ENCODE results near the gene EYS.

Gene EYS

DNA sequence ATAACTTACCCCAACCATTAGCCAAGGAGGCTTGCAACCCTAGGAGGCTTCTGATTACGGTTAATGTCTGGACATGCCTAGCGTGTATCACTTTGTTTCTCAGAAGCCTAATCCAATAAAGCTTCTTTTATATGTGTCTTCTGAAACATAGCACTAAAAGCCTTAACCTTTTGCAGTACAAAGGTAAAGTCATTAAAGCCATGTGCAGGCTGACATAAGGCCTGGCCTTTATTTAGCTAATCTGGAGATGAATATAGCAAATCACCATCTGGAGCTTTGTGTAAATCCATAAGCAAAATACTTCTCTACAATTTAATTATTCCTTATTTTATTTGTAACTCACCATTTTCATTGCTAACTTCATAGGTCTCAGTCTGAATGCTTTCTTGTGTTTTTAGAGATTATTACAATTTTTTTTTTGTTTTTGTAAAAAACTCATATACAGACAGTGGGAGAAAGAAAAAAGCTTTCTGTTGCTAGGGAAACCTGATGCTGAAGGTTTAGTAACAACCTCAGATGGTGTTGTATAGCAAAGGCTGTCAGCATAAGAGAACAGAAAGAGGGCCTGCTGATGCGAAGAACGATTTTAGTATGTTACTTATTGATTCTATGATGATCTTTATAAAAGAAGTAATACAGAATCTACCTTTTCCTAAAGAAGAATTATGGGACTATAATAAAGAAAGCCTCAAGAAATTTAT is at the start of gene EYS:
Gene EYS, minus strand, starts transcription at position 101 of the 701 bp plus-strand sequence. CDS start 211,816 bp downstream, outside the sequence.
- no peak for DNase-seq

DNA sequence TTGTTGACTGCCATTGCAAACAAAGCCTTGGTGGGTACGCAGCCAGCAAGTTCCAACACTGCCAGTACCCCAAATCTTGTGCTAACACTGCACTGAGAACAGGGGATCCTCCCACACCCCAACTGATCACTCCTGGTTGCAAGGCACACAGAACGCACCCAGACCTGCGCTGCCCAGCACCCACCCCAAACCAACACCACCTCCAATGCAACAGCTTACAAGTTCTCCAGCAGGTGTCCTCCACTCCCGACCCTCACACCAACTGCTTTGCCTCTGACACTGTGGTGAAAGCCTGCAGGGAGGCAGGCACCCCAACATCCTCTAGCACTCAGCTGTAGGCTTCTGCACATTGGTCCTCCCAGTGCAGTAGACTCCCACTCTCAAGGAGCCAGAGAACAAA is 39.3 kb upstream of the EYS start:
- DNase-seq, result no peak

DNA sequence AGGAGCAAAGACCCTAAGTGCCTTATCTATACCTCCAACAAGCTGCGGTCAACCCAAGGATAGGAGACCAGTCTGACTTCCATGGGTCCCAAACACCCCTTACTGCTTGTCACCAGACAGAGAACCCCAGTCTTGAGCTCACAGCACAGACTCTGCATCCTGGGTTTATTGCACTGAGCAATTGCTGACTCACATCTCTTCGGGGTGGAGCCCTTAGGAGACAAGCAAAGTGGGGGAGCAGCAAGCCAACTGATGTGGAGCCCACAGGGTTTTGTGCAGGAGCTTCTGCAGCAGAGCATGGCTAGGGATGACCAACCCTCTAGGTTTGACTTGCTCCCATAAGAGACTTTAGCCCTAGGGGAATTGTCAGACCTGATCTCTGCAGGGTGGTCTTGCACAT is 38.6 kb upstream of the EYS start:
- DNase-seq, result no peak

DNA sequence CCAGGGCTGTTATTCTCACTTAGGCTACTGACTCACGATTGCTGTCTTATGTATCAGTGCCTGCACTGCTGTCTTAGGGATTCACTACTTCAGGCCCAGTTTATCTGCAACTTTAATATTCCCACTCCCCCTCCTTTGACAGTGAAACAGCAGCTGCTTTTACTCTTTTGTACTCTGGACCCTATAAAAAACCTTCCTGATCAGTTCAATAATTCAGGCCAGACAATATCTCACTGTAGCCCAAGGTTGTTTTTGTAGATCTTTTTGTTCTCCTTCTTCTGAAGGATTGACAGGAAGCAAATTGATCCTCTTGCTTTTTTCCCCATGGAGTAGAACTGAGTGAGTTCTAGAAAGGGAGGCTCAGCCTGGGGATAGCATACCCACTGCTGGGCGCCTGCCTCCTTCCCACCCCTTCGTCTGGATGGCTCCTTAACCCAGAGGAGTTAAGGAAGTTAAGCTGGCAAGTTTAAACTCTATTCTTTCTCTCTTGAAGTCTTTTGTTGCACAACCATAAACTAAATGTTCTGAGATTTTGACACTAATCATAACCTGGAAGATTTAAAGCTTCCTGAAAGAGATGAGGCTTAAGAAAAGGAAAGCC is 22.0 kb upstream of the EYS start:
- no peak for DNase-seq

DNA sequence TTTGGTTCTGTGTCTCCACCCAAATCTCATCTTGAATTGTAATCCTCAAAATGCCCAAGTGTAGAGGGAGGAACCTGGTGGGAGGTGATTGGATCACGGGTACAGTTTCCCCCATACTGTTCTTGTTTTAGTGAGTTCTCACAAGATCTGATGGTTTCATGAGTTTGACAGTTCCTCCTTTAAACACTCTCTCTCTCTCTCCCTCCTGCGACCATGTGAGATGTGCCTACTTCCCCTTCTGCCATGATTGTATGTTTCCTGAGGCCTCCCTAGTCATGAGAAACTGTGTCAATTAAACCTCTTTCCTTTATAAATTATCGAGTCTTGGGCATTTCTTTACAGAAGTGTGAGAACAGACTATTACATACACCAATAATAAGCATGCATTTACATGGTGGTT is 12.1 kb upstream of the EYS start:
- DNase-seq, result no peak

DNA sequence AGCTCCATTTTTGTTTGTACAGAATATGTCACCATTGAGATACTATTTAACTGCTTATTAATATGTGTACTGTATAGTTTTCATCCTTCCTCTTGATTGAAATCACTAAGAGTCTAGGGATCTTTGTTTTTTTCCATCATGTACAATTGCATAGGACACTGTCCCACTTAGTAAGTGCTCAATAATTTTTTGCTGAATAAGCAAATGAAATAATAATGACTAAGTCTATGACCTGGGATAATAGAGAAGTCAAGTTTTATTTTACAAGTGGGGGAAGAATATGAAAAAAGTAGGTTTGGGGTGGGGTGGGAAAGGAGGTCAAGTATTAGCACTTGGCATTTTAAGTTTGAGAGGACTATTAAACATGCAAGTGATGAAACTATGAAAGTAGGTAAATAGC is 4.5 kb upstream of the EYS start:
- no peak for DNase-seq

DNA sequence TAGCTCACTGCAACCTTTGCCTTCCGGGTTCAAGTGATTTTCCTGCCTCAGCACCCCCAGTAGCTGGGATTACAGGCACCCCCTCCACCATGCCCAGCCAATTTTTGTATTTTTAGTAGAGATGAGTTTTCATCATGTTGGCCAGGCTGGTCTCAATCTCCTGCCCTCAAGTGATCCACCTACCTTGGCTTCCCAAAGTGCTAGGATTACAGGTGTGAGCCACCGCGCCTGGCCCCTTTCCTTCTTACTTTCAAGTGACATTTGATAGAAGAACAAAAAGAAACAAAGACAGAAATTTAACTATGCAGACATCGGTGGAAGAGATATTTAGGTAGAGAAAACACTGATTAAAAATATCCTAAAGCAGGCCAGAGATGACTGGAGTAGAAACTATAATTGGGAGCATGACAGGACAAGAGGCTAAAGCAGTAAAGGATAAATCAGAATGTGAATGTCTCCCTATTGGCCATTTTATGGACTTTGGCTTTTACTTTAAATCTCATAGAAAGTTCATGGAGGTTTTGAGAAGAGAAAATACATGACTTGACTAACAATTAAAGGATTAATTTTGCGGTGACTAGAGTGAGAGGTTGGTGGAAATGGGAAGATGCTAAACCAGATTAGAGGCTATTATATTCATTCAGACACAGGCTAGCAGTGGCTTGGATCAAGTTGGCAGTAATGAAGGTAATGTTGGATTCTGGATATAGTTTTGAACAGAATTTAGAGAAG is 2.2 kb upstream of the EYS start:
- DNase-seq, result no peak

DNA sequence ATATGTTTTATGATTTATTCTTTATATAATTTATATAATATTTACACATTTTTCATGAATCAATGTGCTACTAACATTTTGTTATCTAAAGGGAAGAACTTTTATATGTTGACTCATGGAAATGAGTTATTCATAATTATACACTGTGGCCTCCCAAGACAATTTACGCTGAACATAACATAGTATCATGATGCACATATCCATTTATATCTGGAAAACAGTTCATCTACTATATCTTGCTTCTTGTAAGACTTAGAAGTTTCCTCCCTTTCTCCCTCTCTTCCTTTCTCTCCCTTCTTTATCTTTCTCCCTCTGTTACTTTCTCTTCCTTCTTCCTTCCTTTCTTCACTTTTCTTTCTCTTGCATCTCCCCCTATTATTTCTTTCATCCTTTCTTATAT is 1.1 kb upstream of the EYS start:
- DNase-seq, result no peak

DNA sequence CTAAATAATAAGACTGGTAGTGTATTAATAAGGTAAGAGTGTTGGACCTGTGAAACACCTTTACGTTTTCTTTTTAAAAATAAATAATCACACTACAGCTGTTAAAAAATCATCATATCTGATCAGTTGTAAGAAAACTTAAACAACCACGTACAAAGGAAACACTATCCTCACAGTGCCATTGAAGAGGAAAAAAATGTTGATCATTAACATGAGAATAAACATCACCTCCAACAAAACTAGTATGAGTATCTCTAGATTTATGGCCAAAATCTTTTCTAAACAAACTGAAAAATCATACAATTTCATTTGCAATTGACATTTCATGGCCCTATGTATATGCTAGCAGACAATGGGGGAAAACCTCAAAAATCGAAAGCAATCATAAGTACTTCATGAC is 590 bp downstream of the EYS start:
- no peak for DNase-seq

DNA sequence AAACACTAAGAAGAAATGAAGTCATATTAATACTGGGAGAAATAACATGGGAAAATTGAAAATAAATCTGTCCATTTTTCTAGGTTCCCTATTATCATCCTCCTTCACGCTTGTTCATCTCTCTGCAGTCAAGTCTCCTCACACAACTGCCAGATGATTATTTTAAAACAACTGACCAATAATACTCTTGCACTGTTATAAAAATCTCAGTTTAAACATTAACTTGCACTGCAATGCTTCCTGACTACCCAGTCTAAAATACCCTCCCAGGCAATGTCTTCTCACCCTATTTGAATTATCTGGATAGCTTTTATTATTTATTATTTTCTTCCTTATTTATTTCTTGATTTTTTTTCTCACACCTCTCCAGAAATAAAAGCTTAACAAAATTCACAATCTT is 5.7 kb downstream of the EYS start:
- DNase-seq, result no peak

DNA sequence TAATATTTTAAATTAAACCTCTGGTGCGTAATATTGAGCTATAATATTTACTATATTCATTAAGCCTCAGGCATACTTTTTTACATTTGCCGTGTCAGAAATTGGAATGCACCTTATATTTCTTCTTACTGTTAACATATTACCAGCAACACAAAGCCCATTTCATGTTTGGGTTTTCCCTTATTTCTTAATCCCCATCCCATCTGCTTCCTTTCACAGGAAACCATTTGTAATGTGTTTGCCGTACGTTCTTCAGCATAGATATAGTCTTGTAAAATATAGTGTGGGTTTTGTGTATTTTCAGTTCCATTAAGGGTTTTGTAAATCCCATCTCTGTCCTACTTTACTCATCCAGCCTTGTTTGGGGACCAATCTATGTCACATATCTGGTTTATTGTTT is 6.5 kb downstream of the EYS start:
- DNase-seq, result no peak

DNA sequence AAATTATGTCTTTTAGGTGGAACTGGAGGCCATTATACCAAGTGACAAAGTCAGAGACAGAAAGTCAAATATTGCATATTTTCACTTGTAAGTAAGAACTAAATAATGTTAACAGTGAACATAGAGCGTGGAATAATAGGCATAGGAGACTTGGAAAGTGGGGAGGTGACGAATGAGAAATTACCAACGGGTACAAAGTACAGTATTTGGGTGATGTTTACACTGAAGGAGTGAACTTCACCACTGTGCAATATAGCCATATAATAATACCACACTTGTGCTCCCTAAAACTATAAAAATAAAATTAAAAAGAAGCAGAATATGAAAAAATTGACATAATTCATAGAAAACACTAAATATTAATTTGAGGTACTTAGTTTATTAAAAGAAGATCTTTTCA is 14.9 kb downstream of the EYS start:
- no peak for DNase-seq

DNA sequence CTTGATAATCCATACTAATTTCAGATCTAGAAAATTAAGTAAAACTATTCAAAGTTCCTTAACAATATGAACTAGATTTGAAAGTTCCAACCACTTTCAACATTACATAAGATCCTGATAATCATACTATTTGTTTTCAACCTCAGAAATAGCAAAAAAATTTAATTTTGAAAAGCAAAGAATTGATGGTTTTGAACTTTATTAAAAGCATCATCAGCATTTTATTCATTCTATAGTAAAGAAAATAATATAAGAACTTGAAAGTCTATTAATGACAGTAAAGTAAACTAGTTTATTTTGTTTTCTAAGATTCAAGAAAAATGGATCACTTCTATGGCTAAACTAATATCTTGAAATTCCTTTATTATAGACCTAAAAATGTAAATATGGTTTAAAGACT is 26.8 kb downstream of the EYS start:
- no peak for DNase-seq

DNA sequence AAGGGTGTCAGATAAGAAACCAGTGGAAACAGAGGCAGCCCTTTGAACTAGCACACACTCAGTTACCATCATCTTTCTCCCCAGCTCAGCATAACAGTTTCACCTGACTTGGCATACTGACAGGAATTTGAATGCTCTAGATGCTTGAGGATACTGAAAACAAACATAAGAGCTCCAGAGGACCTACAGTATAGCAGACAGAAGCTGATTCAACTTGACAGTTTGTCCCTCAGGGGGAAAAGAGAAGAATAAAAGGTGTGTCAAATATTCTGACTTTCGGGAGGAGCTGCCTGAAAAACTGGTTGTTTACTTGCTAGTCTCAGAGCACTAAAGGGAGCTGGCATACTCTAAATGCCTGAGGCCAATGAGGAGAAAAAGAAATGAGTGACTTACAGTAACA is 35.1 kb downstream of the EYS start:
- DNase-seq, result no peak

DNA sequence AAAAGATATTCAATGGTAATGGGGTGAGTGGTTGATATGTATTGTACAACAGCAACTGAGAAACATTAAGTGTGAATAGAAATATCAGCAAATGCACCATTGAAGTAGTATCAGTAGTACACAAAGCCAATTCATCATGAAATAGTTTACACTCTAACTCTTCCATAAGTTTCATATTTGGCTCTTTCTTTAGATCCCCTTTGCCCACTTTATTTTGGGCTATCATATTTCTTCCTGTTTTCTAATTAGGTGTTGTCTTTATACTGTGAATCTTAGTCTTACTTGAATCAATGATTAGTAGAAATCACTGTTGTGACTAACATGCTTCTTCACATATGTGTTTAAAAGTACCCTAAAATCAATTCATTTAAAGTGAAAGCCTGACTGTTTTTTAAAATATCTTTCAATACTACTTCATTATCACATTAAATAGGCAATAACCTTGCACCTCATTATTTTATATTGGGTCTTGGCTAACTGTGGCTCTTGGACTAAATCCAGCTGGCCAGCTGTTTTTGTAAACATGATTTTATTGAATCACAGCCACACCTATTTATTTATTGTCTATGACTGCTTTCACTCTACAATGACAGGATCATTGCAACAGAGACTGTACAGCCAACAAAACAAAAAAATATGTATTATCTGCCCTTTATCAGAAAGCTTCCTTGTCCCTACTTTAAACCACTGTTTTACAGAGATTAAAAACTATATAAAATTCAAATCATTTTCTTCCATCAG is 38.9 kb downstream of the EYS start:
- no peak for DNase-seq

DNA sequence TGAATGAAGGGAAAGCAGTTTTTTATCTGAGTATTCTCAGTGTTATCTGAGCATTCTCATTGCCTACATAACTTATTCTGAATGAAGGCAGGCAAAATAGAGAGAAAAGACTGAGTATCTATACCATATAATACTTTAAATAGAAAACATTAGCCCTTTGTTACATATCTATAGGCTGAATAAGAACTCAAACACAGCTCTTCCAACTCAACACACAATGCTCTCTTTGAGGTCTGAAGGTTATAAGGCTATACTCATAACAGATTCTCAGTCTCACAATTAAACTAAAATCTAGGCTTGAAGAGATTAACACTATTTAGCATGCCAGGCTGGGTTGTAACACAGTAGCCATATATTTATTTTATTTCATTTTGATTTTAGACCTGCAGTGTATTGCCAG is 56.9 kb downstream of the EYS start:
- no peak for DNase-seq

DNA sequence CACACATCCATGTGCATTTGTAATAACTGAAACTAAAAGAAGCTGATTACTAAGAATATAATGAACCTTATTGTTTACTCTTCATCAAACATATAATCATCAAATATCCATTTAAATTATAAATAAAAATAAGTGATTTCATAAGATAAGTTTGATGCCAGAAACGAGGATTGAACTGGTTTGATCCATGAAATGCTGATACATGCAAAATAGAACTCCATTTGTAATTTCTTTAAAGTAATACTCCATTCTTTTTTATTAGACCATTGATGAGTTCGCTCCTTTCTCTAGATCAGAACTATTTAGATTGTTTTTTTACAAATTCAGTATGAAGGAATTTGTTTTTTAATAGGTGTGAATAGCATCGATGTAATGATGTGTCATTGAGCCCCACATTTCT is 57.6 kb downstream of the EYS start:
- no peak for DNase-seq

DNA sequence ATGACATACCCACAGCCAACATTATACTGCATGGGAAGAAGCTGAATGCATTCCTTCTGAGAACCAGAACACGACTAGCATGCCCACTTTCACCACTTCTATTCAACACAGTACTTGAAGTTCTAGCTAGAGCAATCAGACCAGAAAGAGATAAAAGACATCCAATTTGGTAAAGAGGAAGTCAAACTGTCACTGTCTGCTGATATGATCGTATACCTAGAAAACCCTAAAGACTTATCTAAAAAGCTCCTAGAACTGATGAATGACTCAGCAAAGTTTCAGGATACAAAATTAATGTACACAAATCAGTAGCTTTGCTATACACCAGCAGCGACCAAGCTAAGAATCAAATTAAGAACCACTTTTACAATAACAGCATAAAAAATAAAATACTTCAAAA is 60.5 kb downstream of the EYS start:
- no peak for DNase-seq

DNA sequence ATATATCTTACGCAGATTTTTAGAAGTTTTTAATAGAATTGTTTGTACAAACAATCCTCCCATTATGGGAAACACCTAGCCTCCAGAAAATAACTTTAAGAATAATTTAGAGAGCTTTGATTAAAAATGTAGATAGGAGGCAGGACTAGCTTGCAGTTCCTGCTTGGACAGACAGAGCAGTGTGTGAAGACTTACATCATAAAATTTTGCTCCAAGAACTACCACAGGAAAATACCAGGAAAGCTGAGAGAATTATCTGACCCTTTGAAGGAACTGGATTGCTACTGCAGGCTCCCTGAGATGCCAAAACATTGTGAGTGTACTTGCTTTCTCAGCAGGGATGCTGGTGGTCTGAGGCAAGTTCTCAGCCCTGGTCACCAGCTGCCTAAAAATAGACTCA is 64.2 kb downstream of the EYS start:
- no peak for DNase-seq

DNA sequence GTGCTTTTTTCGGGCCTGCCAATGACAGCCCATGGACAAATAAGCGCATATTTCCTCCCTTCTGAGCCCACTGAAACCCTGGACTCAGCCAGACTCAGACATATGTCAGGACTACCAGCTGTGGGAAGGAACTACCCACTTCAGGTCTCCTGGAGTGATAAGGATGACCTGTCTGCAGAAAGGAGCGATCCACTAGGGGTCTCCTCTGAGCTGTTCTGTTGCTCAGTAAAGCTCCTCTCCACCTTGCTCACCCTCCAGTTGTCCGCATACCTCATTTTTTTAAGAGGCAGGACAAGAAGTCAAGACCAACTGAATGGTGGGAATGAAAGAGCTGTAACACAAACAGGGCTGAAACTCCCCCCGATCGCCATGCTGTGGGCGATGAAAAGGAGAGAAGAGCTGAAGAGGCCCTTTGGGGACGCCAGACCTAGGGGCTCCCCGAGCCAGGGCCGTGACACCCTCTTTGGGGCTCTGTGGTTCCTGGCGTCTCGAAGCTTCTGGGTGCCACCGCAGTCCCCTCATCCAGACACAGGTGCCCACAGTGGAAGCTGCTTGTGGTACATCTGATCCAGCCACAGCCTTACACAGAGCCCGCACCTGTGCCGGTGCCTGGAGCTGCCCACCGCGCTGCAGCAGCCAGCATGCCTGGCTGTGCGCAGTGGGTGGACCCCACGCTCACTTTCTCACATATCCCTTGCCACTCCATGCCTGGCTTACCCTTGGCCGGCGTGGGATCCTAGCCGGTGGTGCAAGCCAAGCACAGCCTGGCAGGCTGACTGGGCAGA is 68.8 kb downstream of the EYS start:
- DNase-seq, result no peak

DNA sequence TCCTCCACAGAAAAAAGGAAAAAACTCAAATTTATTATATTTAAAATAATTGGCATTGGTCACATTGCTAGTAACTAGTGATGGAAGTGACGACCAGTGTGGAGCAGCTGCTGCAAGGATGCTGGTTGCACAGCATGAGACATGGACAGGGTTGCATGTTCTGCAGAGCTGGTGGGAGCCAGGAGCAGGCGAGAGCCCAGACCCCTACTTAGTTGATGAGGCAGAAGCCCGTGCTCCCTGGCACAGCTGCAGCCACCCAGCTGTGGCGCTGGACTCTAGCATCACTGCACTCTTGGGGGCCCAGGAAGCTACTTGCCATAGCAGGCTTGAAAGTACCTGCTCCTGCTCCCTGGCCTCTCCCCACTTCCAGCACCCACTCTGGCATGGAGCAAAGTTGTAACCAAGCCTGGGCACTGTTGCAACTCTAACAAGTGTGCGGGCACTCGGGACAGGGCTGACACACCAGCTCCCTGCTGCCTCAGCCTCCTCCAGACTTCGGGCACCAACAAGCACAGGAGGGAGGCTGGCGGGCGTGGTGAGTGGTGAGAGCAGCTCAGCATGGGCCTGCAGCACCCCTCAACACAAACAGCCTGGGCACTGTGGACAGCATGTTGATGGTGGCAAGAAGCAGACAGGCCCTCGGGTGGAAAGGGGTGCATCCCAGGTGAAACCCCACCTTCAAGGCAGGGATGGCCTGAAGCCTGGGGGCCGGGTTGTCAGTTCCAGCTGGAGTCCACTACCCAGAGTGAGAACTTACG is 69.6 kb downstream of the EYS start:
- no peak for DNase-seq

DNA sequence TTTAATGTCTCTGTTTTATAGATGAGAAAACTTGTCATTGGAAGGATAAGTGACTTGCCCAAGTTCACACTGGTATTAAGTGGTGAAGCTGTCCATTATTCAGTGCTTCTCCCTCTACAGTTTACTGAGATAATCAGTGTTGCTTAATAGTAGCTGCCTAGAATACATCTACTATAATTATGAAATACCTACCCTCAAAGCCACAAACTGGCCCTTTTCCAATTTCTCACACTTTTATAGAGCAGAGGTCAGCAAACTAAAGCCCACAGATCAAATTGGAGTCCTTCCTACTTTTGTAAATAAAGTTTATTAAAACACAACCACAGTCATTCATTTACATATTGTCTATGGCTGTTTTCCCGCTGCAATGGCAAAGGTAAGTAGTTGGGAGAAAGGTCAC is 73.5 kb downstream of the EYS start:
- DNase-seq, result no peak

Measured in SW 1271 (cell line).